ENCODE data around the gene GALNTL6.
"Not testable (repeated sequence)": the region's sequence is repeated elsewhere in the genome, so short reads cannot be mapped to it uniquely, and the experiment has no call there.

Gene GALNTL6

GRCh38 chr4:172838111-172838510 is 1024.9 kb downstream of the GALNTL6 start:
- DNase-seq: no peak

- DNase-seq: no peak
These were observed 1025.7 kb downstream of the GALNTL6 start for GRCh38 chr4:172838943-172839342.

- no peak for DNase-seq
These were observed 1029.6 kb downstream of the GALNTL6 start for GRCh38 chr4:172842779-172843178.

DNA sequence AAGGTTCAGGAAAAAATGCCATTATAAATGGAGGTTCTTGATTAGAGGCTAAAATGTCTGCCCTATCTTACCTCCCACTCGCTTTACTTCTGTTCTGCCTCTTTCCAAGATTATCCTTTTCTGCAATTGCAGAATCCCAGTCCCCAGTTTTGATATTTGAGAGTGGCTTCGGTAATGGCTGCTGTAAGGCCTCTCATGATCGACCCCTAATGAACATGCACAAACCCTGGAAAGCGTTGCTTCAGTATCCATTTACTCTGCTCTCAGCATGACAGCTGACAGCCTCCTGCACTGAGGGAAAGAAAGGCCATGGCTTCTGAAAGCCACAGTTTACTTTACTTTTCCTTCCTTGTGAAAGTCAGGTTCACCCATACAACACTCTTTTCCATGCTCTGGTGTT is 1030.0 kb downstream of the GALNTL6 start:
- no peak for DNase-seq

DNA sequence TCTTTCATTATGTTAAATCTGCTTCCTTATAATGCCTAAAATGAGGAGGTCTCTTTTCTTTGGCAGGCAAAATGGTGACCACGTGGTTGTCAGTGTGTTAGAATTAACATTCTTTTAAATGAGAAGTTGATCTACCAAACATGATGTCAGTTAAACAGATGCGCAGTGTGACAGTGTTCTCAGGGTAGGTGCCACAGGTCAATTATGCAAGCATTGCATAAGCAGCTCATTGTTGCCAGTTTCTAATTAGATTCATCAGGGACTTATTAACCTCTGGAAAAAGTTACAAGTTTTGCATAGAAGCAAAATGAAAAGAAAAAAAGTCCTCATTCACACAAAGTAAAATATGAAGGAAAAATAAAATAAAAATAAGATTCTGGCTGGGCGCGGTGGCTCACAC is 1031.4 kb downstream of the GALNTL6 start:
- no peak for DNase-seq

DNA sequence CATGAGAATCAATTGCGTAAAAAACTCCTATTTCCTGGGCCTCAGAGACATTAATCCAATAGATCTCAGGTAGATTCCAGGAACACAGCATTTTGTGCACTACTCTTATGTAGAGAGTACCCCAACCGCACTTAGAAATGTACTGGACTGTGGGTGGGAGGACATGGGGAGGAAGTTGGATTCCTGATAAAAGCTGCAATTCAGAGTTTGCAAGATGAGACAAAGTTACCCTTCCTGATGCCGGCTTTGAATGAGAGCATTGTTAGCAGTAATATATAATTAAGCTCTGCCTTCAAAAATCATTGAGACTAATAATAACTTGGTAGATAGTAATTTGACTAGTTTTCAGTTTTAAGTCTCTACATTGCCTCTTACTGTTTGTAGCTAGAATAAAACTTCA is 1032.1 kb downstream of the GALNTL6 start:
- no peak for DNase-seq

DNA sequence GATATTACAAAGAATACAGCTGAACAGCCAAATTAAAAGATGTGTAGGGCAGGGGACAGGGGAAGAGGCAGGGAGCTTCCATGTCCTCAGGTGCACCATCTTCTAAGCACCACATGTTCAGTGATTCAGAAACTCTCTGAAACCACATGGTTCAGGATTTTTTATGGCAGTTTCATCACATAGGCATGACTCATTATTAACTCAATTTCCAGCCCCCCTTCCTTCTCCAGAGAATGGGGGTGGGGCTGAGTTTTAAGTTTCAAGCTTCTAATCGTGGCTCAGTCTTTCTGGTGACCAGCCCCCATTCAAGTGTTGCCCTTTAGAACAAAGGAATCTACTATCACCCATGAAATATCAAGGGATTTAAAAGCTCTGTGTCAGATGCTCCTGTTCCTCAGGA is 1037.6 kb downstream of the GALNTL6 start:
- DNase-seq: no peak

DNA sequence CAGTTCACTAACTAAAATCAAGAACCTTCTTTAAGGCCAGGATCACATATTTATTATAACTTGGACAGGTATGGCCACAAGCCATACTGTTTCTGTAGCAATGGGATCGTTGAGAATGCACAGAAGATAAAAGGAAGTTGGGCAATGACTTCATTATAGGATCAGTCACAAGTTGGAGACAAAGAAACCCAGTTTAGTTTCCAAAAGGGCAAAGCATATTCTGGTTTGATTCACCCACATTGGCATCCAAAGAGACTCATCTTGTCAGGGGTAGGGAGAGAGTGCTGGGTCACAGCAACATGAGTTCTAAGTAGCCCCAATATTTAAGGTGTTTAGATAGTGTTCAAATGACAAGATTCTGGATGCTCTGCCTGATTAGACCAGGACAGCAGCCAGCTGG is 1038.3 kb downstream of the GALNTL6 start:
- no peak for DNase-seq

DNA sequence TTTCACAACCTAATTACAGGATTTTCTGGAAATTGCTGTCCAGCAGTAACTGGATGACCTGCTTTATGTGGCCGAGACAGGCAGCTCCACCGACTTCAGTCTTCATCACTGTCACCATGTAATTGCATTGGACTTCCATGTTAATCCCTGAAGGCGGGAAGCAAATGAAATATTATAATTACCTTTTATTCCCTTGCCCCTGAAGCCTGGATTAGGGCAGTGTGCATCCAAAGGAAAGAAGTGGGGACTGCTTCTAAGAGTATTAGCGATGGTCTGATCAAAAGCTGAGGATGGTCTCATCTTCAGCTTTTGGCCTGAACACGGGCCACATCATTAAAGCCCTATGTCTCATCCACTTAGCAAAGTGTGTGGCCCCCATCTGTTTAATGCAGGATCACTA is 1043.8 kb downstream of the GALNTL6 start:
- DNase-seq: no peak

DNA sequence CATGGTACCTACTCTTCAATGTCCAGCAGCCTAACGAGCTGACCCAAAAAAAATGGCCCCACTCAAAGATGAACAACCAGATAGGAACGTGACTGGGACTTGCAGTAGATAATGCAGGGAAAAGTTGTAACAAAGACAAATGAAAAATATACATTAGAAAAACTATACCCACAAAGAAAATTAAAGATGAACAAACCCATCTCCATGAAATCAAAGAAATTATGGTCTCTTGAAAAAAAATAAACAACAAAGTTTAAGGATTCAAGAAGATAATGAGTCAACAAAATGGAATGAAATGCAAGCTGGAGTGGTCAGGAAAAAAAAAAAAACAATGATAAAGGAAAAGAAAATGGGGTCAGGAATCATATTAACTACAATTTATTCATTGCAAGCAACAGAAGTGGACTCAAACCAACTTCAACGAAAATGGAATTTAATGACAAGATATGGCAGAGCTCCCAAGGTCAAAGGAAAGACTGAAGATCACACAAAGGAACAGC is 1045.6 kb downstream of the GALNTL6 start:
- no peak for DNase-seq

DNA sequence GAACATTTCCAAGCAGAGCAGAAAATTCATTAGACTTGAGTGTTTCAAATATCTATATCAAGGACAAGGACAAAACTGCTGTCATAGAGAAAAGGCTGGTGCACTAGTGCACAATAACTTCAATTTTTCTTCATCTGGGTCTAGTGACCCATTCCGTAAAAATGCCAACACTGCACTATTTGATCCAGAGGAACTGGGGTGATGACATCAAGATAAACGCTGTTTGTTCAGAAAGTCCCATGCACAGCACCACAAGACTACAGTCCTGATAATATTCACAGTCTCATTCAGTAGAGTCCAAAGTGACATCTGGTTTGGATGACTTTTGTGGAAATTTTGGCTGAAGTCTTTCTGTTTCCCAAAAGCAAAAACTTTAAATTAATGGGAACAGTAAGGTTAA is 1051.9 kb downstream of the GALNTL6 start:
- no peak for DNase-seq

- no peak for DNase-seq
These were observed 1052.4 kb downstream of the GALNTL6 start for GRCh38 chr4:172865531-172866127.

DNA sequence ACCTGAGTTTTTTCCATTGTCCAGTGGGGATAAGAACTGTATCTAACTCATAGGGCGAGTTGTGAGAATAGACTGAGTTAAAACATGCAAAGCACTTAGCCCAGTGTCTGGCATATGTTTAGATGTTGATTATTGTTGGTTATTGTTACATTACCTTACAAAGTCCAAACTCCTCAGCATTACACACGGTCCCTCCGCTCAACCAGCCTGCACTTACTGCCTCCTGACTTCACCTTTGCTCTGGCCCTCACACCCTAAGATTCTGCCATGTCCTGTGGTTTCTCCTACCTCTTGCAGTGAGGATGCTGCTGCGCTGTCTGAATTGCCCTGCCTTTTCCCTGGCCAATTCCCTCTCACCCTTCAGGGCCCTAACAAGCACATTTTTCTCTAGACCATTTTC is 1053.2 kb downstream of the GALNTL6 start:
- DNase-seq: no peak

DNA sequence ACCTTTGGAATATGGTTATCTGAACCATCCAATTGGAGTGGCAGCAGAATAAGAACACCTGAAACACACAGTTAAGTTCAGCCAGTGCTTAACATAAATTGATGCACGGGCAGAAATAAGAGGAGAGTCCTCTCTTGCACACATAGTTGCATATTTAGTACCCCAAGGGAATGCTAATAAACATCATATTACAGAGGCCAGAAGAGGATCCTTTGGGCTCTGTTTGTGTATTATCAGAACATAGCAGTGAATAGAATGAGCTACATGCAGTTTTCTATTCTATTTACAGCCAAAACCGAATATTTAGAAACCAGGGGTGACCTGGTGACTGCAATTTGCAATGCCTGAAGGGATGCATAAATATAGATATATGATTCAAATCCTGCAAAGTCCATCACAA is 1054.6 kb downstream of the GALNTL6 start:
- DNase-seq: no peak

- DNase-seq: no peak
These were observed 1055.1 kb downstream of the GALNTL6 start for GRCh38 chr4:172868271-172868670.

GRCh38 chr4:172869621-172870268 is 1056.5 kb downstream of the GALNTL6 start:
- DNase-seq: no peak

GRCh38 chr4:172871381-172871780 is 1058.2 kb downstream of the GALNTL6 start:
- DNase-seq: no peak

DNA sequence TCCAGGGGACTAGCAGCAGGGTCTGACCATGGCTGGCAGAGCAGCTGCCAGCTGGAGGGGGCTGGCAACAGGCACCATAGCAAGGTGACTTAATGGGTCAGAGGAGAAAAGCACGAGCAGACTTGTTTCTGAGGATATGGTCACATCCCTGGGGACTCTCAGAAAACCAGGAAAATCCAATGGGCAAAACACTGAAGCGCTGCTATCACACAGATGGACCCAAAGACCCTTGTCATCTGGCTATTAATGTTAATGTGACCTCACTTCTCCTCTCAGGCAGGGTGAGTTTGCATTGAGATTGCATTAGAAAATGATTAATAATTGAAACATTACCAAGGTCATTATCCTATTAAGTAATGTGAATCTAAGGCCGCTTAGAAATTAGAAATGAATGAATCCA is 1061.7 kb downstream of the GALNTL6 start:
- DNase-seq: no peak

- no peak for DNase-seq
These were observed 1063.2 kb downstream of the GALNTL6 start for GRCh38 chr4:172876394-172876793.

DNA sequence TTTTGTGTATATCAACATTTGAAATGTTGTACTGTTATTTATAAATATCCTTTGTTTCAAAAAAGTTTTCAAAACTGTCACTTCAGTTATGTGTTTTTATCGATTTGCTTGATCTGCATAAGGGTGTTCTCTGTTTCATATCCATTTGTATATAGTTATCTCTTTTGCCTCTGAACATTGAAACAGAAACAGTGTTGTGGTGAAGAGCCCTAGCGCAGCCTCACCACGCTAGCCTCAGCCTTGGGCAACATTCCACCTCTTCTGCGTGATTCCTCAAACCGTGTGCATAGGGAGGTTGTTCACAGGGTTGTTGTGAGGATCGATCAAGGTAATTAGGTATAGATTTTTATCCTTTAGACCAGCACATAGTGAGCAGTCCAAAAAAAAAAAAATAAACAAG is 1068.4 kb downstream of the GALNTL6 start:
- no peak for DNase-seq

DNA sequence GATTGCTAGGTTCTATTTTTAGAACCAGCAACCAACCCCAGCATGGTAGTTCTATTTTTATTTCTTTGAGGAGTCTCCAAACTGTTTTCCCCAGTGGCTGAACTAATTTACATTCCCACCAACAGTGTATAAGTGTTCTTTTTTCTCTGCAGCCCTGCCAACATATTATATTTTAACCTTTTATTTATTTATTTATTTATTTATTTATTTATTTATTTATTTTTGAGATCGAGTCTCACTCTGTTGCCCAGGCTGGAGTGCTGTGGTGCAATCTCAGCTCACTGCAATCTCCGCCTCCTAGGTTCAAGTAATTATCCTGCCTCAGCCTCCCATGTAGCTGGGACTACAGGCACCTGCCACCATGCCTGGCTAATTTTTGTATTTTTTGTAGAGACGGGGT is 1074.2 kb downstream of the GALNTL6 start:
- DNase-seq: not testable (repeated sequence)

- no peak for DNase-seq
These were observed 1074.8 kb downstream of the GALNTL6 start for GRCh38 chr4:172887959-172888358.

- no peak for DNase-seq
These were observed 1079.1 kb downstream of the GALNTL6 start for GRCh38 chr4:172892300-172892699.

DNA sequence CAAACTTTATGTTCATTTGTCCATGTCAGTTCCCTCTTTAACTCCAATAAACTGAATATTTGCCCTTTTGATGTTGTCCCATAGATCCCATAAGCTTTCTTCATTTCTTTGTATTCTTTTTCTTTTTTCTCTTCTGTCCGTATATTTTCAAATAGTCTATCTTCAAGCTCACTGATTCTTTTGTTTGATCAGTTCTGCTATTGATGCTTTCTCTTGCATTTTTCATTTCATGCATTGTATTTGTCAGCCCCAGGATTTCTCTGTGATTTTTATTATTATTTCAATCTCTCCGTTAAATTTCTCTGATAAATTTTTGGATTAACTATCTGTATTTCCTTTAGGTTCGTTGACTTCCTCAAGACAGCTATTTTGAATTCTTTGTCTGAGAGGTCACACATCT is 1082.5 kb downstream of the GALNTL6 start:
- DNase-seq: no peak

DNA sequence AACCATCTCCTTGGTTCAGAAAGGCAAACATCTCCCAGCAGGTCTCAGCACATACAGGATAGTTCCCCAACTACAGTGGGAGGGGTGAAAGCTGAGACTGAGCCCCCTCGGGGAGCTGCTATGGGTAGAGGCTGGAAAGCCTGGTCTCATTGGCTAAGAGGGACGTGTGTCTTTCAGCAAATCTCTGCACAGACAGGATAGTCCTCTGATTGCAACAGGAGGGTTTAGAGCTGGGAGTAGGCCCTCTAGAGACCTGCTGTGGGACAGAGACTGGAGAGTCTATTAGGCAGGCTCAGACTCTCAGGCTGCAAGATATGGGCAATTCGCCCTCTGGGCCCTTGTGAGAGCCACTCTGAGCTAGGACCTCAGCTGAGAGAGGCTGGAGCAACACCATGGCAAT is 1083.8 kb downstream of the GALNTL6 start:
- no peak for DNase-seq

Measured in GOT3 (cell line).